22Rv1 (cell line): ENCODE measurements around the gene RABGAP1L.

ENCODE experiments used
- H3K27ac ChIP-seq: fragments of 450-650 bp; 2 replicates; pipeline ENCODE4 v1.5.1; 2017
- CTCF ChIP-seq: fragments of 450-650 bp; IDR thresholded peaks from 2 replicates; pipeline ENCODE4 v1.5.1; 2017; ENCODE audit warnings: mild to moderate bottlenecking
- ZFX ChIP-seq: fragments of 450-650 bp; IDR thresholded peaks from 2 replicates; pipeline ENCODE4 v1.6.1; 2017; ENCODE audit warnings: antibody characterized with exemption, borderline replicate concordance

The RABGAP1L gene

DNA sequence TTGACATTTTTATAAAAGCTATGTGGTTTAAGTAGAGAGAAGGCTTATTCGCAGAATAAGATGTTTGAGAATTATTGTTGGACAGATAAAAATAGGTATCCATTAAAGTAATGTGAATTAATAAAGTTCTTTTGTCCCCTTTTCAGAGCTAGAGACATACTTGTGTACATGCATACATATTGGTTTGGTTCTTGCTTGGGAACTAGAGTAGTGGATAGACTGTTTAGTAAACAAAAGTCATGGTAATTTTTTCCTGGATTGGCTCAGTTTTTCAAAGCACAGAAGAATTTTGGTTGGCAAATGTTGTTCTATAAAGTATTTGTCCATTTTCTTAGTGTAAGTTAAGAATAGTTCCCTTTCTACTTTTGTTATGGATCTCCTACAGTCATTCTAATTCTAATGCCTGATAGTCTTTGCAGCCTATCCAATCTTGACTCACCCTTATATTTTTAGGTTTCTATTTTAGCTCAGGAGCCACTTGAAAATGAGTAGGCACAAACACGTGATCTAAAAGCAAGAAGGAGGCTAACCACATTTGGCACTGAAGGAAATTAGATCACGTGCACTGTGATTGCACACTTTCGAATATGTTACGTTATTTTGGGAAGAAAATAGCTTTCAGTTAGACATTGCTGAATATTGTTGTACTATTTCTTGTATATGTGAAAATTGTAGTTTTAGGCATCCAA is 47.0 kb downstream of the RABGAP1L start:
- TF ChIP-seq ZFX: no peak
- TF ChIP-seq CTCF: no peak
- H3K27ac ChIP-seq: no peak overlapping the region

DNA sequence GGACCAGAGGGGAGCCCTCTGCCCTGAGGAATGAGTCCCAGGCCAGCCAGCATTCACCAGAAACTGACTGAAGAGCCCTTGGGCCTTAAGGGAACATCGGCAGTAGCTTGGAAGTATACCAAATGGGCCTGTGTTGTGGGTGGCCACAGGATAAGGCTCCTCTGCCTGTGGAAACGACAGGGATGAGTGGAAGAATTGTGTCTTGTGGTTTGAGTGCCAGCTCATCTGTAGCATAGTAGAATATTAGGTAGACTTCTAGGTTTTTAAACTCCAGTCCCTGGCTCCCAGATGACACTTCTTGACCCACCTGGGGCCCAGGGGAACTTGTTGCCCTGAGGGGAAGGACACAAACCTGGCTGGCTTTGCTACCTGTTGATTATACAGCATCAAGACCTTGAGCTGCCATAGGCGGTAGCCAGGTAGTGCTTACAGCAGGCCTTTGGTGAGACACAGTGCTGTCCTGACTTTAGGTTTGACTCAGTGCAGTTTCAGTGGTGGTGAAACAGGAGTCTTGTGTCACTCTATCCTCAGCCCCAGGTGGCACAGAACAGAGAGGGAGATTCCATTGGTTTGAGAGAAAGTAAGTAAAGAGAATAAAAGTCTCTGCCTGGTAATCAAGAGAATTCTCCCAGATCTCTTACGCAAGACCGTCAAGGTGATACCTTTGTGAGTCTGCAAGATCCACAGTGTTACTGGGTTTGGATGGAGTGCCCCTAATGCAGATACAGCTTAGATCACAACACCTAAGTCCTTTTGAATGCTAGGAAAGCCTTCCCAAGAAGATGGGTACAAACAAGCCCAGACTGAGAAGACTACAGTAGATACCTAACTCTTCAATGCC is 50.2 kb downstream of the RABGAP1L start:
- no peak overlapping the region for H3K27ac ChIP-seq
- TF ChIP-seq ZFX (no peak), CTCF (no peak)

GRCh38 chr1:174211486-174211885 is 52.2 kb downstream of the RABGAP1L start:
- no peak overlapping the region for H3K27ac ChIP-seq
- TF ChIP-seq ZFX: no peak

GRCh38 chr1:174215766-174216165 is 56.4 kb downstream of the RABGAP1L start:
- no peak overlapping the region for H3K27ac ChIP-seq
- TF ChIP-seq ZFX: no peak
- no peak for TF ChIP-seq CTCF

- TF ChIP-seq ZFX: no peak
- TF ChIP-seq CTCF: no peak
Measured at GRCh38 chr1:174217248-174217647, 57.9 kb downstream of the RABGAP1L start.

GRCh38 chr1:174217787-174218574 is 58.7 kb downstream of the RABGAP1L start:
- TF ChIP-seq CTCF: peak; percentile 96
- no peak for TF ChIP-seq ZFX
- H3K27ac ChIP-seq: no peak overlapping the region

More at GRCh38 chr1:174217248-174217647, 57.9 kb downstream of the RABGAP1L start:
- H3K27ac ChIP-seq: no peak overlapping the region

GRCh38 chr1:174218983-174219382 is 59.7 kb downstream of the RABGAP1L start:
- H3K27ac ChIP-seq: no peak overlapping the region
- TF ChIP-seq ZFX (no peak), CTCF (no peak)
